ENCODE data around the gene FOXJ3. TPM values are rescaled to one million over a fixed set of nuclear protein-coding genes. Genes with fewer than 3 reads are reported as not detected.

The FOXJ3 gene
- total and polyA plus RNA-seq, 2 donors (not counting 1 experiment from before 2014, with no cell fraction given): 15.4 to 76.4 TPM

- Histone ChIP-seq H3K4me1 (ENCODE audit: control insufficient read depth in 2 of 2, insufficient read depth in 2 of 2, low read length in 2 of 2) (no peaks in the 10 kb centered on the region), H4K20me1 (ENCODE audit: control insufficient read depth, insufficient read depth, low read length, poor library complexity, severe bottlenecking) (no peaks in the 10 kb centered on the region), H3K27me3 (replicated peaks in 1 of 4; ENCODE audit: control extremely low read depth in 1 of 4, control insufficient read depth in 3 of 4, insufficient read depth in 4 of 4, low read length in 3 of 4) (peaks cover 0 to 3% (median 0%) of the 10 kb centered on the region in 4 experiments), H3K4me3 (ENCODE audit: control extremely low read depth in 1 of 5, extremely low read depth in 1 of 5, insufficient read depth in 1 of 5, low read depth in 2 of 5, low read length in 4 of 5) (no peak within 1 kb of the TSS), H3K4me2 (replicated peaks; ENCODE audit: low read depth, low read length, poor library complexity, severe bottlenecking) (no peak within 1 kb of the TSS), H2AFZ (ENCODE audit: insufficient read depth, low read depth, low read length, poor library complexity, severe bottlenecking) (no peak within 1 kb of the TSS), H3K36me3 (replicated peaks in 1 of 2; ENCODE audit: control extremely low read depth in 1 of 2, control insufficient read depth in 1 of 2, extremely low read depth in 1 of 2, insufficient read depth in 2 of 2, low read length in 1 of 2) (no peaks in the 10 kb centered on the region), H3K27ac (ENCODE audit: low read length in 2 of 2) (no peak within 1 kb of the TSS), H3K79me2 (ENCODE audit: control insufficient read depth, insufficient read depth, low read length) (no peaks in the 10 kb centered on the region), H3K9me3 (ENCODE audit: control extremely low read depth in 1 of 3, control insufficient read depth in 2 of 3, insufficient read depth in 1 of 3, low read length in 2 of 3) (no peaks in the 10 kb centered on the region), H3K9ac (ENCODE audit: low read length) (no peak within 1 kb of the TSS)
- TF ChIP-seq EZH2 (IDR thresholded peaks at IDR 0.05; ENCODE audit: borderline replicate concordance, insufficient read depth, low read depth, low read length, poor library complexity, severe bottlenecking) (no peak), CTCF (IDR thresholded peaks at IDR 0.05) (no peak)
- Mint-ChIP-seq H3K4me3 (no peak within 1 kb of the TSS), H3K27ac (no peak within 1 kb of the TSS), H3K9me3 (ENCODE audit: insufficient read depth) (no peaks in the 10 kb centered on the region), H3K27me3 (peaks cover 13% of the 10 kb centered on the region), H3K4me1 (no peaks in the 10 kb centered on the region)
- CTCF ChIA-PET: no interaction called here
- DNase-seq (no peak), ATAC-seq (ENCODE audit: low read depth) (no peak)
- POLR2A ChIA-PET: no interaction called here
- WGBS (ENCODE audit: insufficient coverage): 97% methylated on average over 5 of the region's 12 CpGs
- intact Hi-C loops (cut with micrococcal nuclease): no loop called here
These were observed 182.0 kb downstream of the FOXJ3 start, which contains the start of gene GUCA2B for GRCh38 chr1:42152907-42153600. Gene GUCA2B (plus strand): TSS chr1:42153410. CDS start chr1:42153451, 41 bp downstream.

- no peak overlapping the region for H2AFZ ChIP-seq (ENCODE audit: insufficient read depth, low read depth, low read length, poor library complexity, severe bottlenecking)
- no peak overlapping the region for H3K27ac ChIP-seq (ENCODE audit: low read length in 2 of 2)
- H3K36me3 ChIP-seq (replicated peaks in 1 of 2; ENCODE audit: control extremely low read depth in 1 of 2, control insufficient read depth in 1 of 2, extremely low read depth in 1 of 2, insufficient read depth in 2 of 2, low read length in 1 of 2): no peaks in the 10 kb centered on the region
- no peak overlapping the region for H3K4me2 ChIP-seq (replicated peaks; ENCODE audit: low read depth, low read length, poor library complexity, severe bottlenecking)
- Mint-ChIP-seq H3K4me1 (no peaks in the 10 kb centered on the region), H3K27ac (no peak overlapping the region), H3K4me3 (no peak overlapping the region), H3K9me3 (ENCODE audit: insufficient read depth) (no peaks in the 10 kb centered on the region), H3K27me3 (peaks cover 13% of the 10 kb centered on the region)
- H4K20me1 ChIP-seq (ENCODE audit: control insufficient read depth, insufficient read depth, low read length, poor library complexity, severe bottlenecking): no peaks in the 10 kb centered on the region
- H3K9me3 ChIP-seq (ENCODE audit: control extremely low read depth in 1 of 3, control insufficient read depth in 2 of 3, insufficient read depth in 1 of 3, low read length in 2 of 3): no peaks in the 10 kb centered on the region
- TF ChIP-seq CTCF (IDR thresholded peaks at IDR 0.05) (no peak), EZH2 (IDR thresholded peaks at IDR 0.05; ENCODE audit: borderline replicate concordance, insufficient read depth, low read depth, low read length, poor library complexity, severe bottlenecking) (no peak)
- no peaks in the 10 kb centered on the region for H3K79me2 ChIP-seq (ENCODE audit: control insufficient read depth, insufficient read depth, low read length)
- WGBS (ENCODE audit: insufficient coverage): 89% methylated on average over 3 of the region's 3 CpGs
- no peak for DNase-seq
- H3K27me3 ChIP-seq (replicated peaks in 1 of 4; ENCODE audit: control extremely low read depth in 1 of 4, control insufficient read depth in 3 of 4, insufficient read depth in 4 of 4, low read length in 3 of 4): peaks cover 0 to 3% (median 0%) of the 10 kb centered on the region in 4 experiments
- no peak overlapping the region for H3K4me3 ChIP-seq (ENCODE audit: control extremely low read depth in 1 of 5, extremely low read depth in 1 of 5, insufficient read depth in 1 of 5, low read depth in 2 of 5, low read length in 4 of 5)
- CTCF ChIA-PET: interaction anchor here (0.6 kb wide), 2 partner anchors 19 to 23 kb away, joined by 3 read pairs; no protein-coding TSS in a partner anchor
- POLR2A ChIA-PET: no interaction called here
- H3K9ac ChIP-seq (ENCODE audit: low read length): no peak overlapping the region
- H3K4me1 ChIP-seq (ENCODE audit: control insufficient read depth in 2 of 2, insufficient read depth in 2 of 2, low read length in 2 of 2): no peaks in the 10 kb centered on the region
- intact Hi-C loops (cut with micrococcal nuclease): no loop called here
- ATAC-seq (ENCODE audit: low read depth): no peak
These were observed 182.9 kb downstream of the FOXJ3 start for GRCh38 chr1:42152119-42152518.
